Measurements from ENCODE around the gene HTR3D. TPM values are rescaled to one million over a fixed set of nuclear protein-coding genes. Genes with fewer than 3 reads are reported as not detected.

HTR3D gene
- total and polyA plus RNA-seq, 10 of the 15 experiments (the other 5 are each of a cell fraction or from before 2014, with no cell fraction given) = not detected

- no peak overlapping the region for H3K4me3 ChIP-seq
- ATAC-seq = no peak
- ChIA-PET SMC1A (ENCODE audit: uncharacterized antibody, unreplicated experiment) (interaction anchor here (1.1 kb wide), 1 partner anchor 11 kb away, joined by 3 read pairs; no protein-coding TSS in a partner anchor), RAD21 (ENCODE audit: unreplicated experiment) (no interaction called here), POLR2A (interaction anchor here (0.8 kb wide), 1 partner anchor 12 kb away, joined by 3 read pairs; no protein-coding TSS in a partner anchor), CTCF (interaction anchor here (0.7 to 1.6 kb wide), 2 partner anchors 12 to 13 kb away, joined by 4 to 5 read pairs; no protein-coding TSS in a partner anchor)
- no peak overlapping the region for H3K27ac ChIP-seq (ENCODE audit: control insufficient read depth, insufficient read depth)
- peaks cover 12% of the 10 kb centered on the region for H3K4me1 ChIP-seq (ENCODE audit: control insufficient read depth, insufficient read depth, low read length)
- H3K9ac ChIP-seq (ENCODE audit: control insufficient read depth, insufficient read depth, low read length) = no peak overlapping the region
- intact Hi-C loops (cut with micrococcal nuclease; ENCODE audit: unreplicated experiment) (no loop called here), in situ Hi-C loops (cut with MboI) (no loop called here)
- no peaks in the 10 kb centered on the region for H3K36me3 ChIP-seq (ENCODE audit: control insufficient read depth in 2 of 2, insufficient read depth in 2 of 2, low read length in 1 of 2)
- no peaks in the 10 kb centered on the region for H3K9me3 ChIP-seq (replicated peaks; ENCODE audit: control insufficient read depth, insufficient read depth, low read length)
- no peak overlapping the region for H2AFZ ChIP-seq (ENCODE audit: control insufficient read depth, low read depth, low read length)
- BruUV-seq (replicated peaks) = no TSS peak
- H3K79me2 ChIP-seq (ENCODE audit: control insufficient read depth, insufficient read depth, low read length) = no peaks in the 10 kb centered on the region
- TF ChIP-seq FOXK2 (IDR thresholded peaks at IDR 0.05) (no peak), RELB (IDR thresholded peaks at IDR 0.05; ENCODE audit: low read depth) (no peak), BCL3 (IDR thresholded peaks at IDR 0.05; ENCODE audit: borderline replicate concordance, insufficient read depth, low read depth, low read length, poor library complexity, severe bottlenecking) (no peak), CBX5 (IDR thresholded peaks at IDR 0.05; ENCODE audit: low read depth) (no peak), SREBF2 (IDR thresholded peaks at IDR 0.05; ENCODE audit: low read length) (no peak), CBX3 (IDR thresholded peaks at IDR 0.05; ENCODE audit: borderline replicate concordance, low read depth) (no peak), ASH2L (IDR thresholded peaks at IDR 0.05; ENCODE audit: borderline replicate concordance, low read depth) (no peak), RBBP5 (conservative IDR thresholded peaks at IDR 0.05) (no peak), CEBPB (IDR thresholded peaks at IDR 0.05; ENCODE audit: borderline replicate concordance in 1 of 2, low read depth in 2 of 2, low read length in 2 of 2) (no peak), SUZ12 (IDR thresholded peaks at IDR 0.05; ENCODE audit: unreplicated experiment) (no peak), CUX1 (IDR thresholded peaks at IDR 0.05; ENCODE audit: insufficient replicate concordance, low read depth, low read length) (no peak)
- TF ChIP-seq, protein P1, sequence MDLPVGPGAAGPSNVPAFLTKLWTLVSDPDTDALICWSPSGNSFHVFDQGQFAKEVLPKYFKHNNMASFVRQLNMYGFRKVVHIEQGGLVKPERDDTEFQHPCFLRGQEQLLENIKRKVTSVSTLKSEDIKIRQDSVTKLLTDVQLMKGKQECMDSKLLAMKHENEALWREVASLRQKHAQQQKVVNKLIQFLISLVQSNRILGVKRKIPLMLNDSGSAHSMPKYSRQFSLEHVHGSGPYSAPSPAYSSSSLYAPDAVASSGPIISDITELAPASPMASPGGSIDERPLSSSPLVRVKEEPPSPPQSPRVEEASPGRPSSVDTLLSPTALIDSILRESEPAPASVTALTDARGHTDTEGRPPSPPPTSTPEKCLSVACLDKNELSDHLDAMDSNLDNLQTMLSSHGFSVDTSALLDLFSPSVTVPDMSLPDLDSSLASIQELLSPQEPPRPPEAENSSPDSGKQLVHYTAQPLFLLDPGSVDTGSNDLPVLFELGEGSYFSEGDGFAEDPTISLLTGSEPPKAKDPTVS (IDR thresholded peaks at IDR 0.05; ENCODE audit: low read depth, low read length) = no peak
- FAIRE-seq = no peak
- DNase-seq (ENCODE audit: low read depth, low spot score) = no peak
- 90% methylated on average over 5 of the region's 5 CpGs for WGBS (ENCODE audit: insufficient coverage, insufficient replicate concordance, low lambda C conversion rate, missing lambda C conversion rate)
- H3K4me2 ChIP-seq (ENCODE audit: control insufficient read depth, insufficient read depth) = no peak overlapping the region
- no peaks in the 10 kb centered on the region for H3K27me3 ChIP-seq (replicated peaks in 1 of 2; ENCODE audit: control insufficient read depth in 2 of 2, insufficient read depth in 2 of 2, low read length in 1 of 2)
- no peaks in the 10 kb centered on the region for H4K20me1 ChIP-seq (ENCODE audit: control insufficient read depth, insufficient read depth)
Measured at GRCh38 chr3:184003187-184003967, 28.2 kb upstream of the HTR3D start.
